Liver (tissue), 9 donors: ENCODE results near the gene STAG2. TPM values are rescaled to one million over a fixed set of nuclear protein-coding genes. Genes with fewer than 3 reads are reported as not detected.
"Not testable (repeated sequence)": the region's sequence is repeated elsewhere in the genome, so short reads cannot be mapped to it uniquely, and the experiment has no call there.

Experiments used
- DNase-seq: peaks from one replicate; pipeline ENCODE4 v3.0.0-alpha.2; 2017; ENCODE audit warnings: low spot score
- H3K27ac ChIP-seq, 2 donors: one replicate each; pipeline ENCODE4 v1.7.0; 2013; ENCODE audit warnings: inconsistent platforms in 2 of 2, low read length in 2 of 2, control low read depth in 1 of 2, low read depth in 1 of 2, mild to moderate bottlenecking in 1 of 2
- H3K27me3 ChIP-seq, 4 donors: one replicate each; pipeline versions ENCODE4 v1.6.1 to v1.7.0; 2013; ENCODE audit warnings: low read length in 3 of 4, inconsistent platforms in 1 of 4, mild to moderate bottlenecking in 1 of 4, moderate library complexity in 1 of 4; ENCODE audit not compliant: control insufficient read depth in 4 of 4, insufficient read depth in 4 of 4
- H3K36me3 ChIP-seq, 4 donors: one replicate each; pipeline versions ENCODE4 v1.6.1 to v1.7.0; 2013; ENCODE audit warnings: low read length in 3 of 4, mild to moderate bottlenecking in 3 of 4, low read depth in 1 of 4, moderate library complexity in 1 of 4; ENCODE audit not compliant: control insufficient read depth in 4 of 4, insufficient read depth in 3 of 4
- H3K4me1 ChIP-seq, 4 donors: one replicate each; pipeline versions ENCODE4 v1.6.1 to v1.7.0; 2013; ENCODE audit warnings: low read length in 3 of 4, mild to moderate bottlenecking in 3 of 4, moderate library complexity in 1 of 4; ENCODE audit not compliant: control insufficient read depth in 4 of 4, insufficient read depth in 4 of 4
- H3K4me3 ChIP-seq, 3 donors: one replicate each; pipeline versions ENCODE4 v1.6.1 to v1.7.0; 2013; ENCODE audit warnings: low read length in 3 of 3, control low read depth in 1 of 3, low read depth in 1 of 3, mild to moderate bottlenecking in 1 of 3
- H3K9ac ChIP-seq, 2 donors: one replicate each; pipeline ENCODE4 v1.7.0; 2013; ENCODE audit warnings: low read length in 2 of 2, mild to moderate bottlenecking in 2 of 2, moderate library complexity in 2 of 2, control low read depth in 1 of 2, low read depth in 1 of 2
- H3K9me3 ChIP-seq, 4 donors: one replicate each; pipeline versions ENCODE4 v1.6.1 to v1.7.0; 2013; ENCODE audit warnings: low read length in 3 of 4; ENCODE audit not compliant: control insufficient read depth in 4 of 4
- EGR1 ChIP-seq, 2 donors: IDR thresholded peaks; 2 replicates each; pipeline ENCODE4 v1.6.1; 2016 to 2018; ENCODE audit warnings: antibody characterized with exemption in 2 of 2, low read depth in 2 of 2
- FOXA1 ChIP-seq: IDR thresholded peaks from 2 replicates; pipeline ENCODE4 v1.6.1; 2016; ENCODE audit warnings: antibody characterized with exemption
- FOXA2 ChIP-seq: IDR thresholded peaks from 2 replicates; pipeline ENCODE4 v1.6.1; 2016; ENCODE audit warnings: antibody characterized with exemption
- GABPA ChIP-seq, 2 donors: IDR thresholded peaks in 1 of 2; conservative IDR thresholded peaks in 1 of 2; 2 replicates each; pipeline ENCODE4 v1.6.1; 2016; ENCODE audit warnings: antibody characterized with exemption in 2 of 2, mild to moderate bottlenecking in 1 of 2, moderate library complexity in 1 of 2
- HNF4A ChIP-seq, 2 donors: conservative IDR thresholded peaks; 2 replicates each; pipeline ENCODE4 v1.6.1; 2016; ENCODE audit warnings: antibody characterized with exemption in 2 of 2, mild to moderate bottlenecking in 2 of 2
- HNF4G ChIP-seq: IDR thresholded peaks from 2 replicates; pipeline ENCODE4 v1.6.1; 2016; ENCODE audit warnings: antibody characterized with exemption
- JUND ChIP-seq, 2 donors: IDR thresholded peaks; 2 replicates each; pipeline ENCODE4 v1.6.1; 2016; ENCODE audit warnings: antibody characterized with exemption in 2 of 2
- MAX ChIP-seq: IDR thresholded peaks from 2 replicates; pipeline ENCODE4 v1.6.1; 2016; ENCODE audit warnings: antibody characterized with exemption
- NR2F2 ChIP-seq: IDR thresholded peaks from 2 replicates; pipeline ENCODE4 v1.6.1; 2016; ENCODE audit warnings: antibody characterized with exemption
- RAD21 ChIP-seq, 2 donors: IDR thresholded peaks; 2 replicates each; pipeline ENCODE4 v1.6.1; 2016; ENCODE audit warnings: antibody characterized with exemption in 2 of 2, mild to moderate bottlenecking in 2 of 2
- REST ChIP-seq: IDR thresholded peaks from 2 replicates; pipeline ENCODE4 v1.6.1; 2016; ENCODE audit warnings: antibody characterized with exemption, mild to moderate bottlenecking
- RXRA ChIP-seq, 2 donors: IDR thresholded peaks; 2 replicates each; pipeline ENCODE4 v1.6.1; 2017 to 2018; ENCODE audit warnings: antibody characterized with exemption in 2 of 2, mild to moderate bottlenecking in 1 of 2
- SP1 ChIP-seq: IDR thresholded peaks from 2 replicates; pipeline ENCODE4 v1.6.1; 2018; ENCODE audit warnings: antibody characterized with exemption, mild to moderate bottlenecking
- YY1 ChIP-seq: IDR thresholded peaks from 2 replicates; pipeline ENCODE4 v1.6.1; 2016; ENCODE audit warnings: antibody characterized with exemption, mild to moderate bottlenecking
- WGBS: extraction: QIAGEN DNeasy Blood & Tissue Kit; methylation state at CpG from one replicate; pipeline ENCODE4 v1.1.7; 2013; 5-methylcytosine and 5-hydroxymethylcytosine counted together
- polyA plus RNA-seq, 2 donors: library from polyadenylated mRNA; stranded (reverse) in 1 of 2; unstranded in 1 of 2; fragments of 200-250 nt in 1 of 2; fragments of >200 nt in 1 of 2; fragmentation: Nextera tagmentation in 1 of 2; extraction: Ambion mirVana in 1 of 2; gene quantifications; one replicate each; pipeline versions ENCODE4 v1.2.1 to v1.2.3, GENCODE V29; 2013 to 2015
- total RNA-seq, 2 donors: library from RNA; depleted of rRNA; stranded (reverse); fragments of >200 nt; gene quantifications; one replicate each; pipeline ENCODE4 v1.2.3, GENCODE V29; 2014
- TF ChIP-seq, protein P1 (sequence below): fragments of 150-350 bp; IDR thresholded peaks from 2 replicates; pipeline ENCODE4 v1.5.1; 2017; ENCODE audit warnings: improper control_type of control experiment, low read depth, low read length; ENCODE audit not compliant: missing input control
- TF ChIP-seq, protein P2 (sequence below): IDR thresholded peaks from 2 replicates; pipeline ENCODE4 v1.6.1; 2016; ENCODE audit warnings: antibody characterized with exemption
- donor health status: healthy.
- donor health status: healthy.
- donor health status: healthy.
- donor health status: healthy.
- donor health status: healthy.

The STAG2 gene
- total and polyA plus RNA-seq, 4 donors = 9.7 to 71.0 (median 23.9) TPM

GRCh38 chrX:124127496-124127895 is 166.0 kb downstream of the STAG2 start (continued):
- TF ChIP-seq, protein P1, sequence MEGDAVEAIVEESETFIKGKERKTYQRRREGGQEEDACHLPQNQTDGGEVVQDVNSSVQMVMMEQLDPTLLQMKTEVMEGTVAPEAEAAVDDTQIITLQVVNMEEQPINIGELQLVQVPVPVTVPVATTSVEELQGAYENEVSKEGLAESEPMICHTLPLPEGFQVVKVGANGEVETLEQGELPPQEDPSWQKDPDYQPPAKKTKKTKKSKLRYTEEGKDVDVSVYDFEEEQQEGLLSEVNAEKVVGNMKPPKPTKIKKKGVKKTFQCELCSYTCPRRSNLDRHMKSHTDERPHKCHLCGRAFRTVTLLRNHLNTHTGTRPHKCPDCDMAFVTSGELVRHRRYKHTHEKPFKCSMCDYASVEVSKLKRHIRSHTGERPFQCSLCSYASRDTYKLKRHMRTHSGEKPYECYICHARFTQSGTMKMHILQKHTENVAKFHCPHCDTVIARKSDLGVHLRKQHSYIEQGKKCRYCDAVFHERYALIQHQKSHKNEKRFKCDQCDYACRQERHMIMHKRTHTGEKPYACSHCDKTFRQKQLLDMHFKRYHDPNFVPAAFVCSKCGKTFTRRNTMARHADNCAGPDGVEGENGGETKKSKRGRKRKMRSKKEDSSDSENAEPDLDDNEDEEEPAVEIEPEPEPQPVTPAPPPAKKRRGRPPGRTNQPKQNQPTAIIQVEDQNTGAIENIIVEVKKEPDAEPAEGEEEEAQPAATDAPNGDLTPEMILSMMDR = no peak
- no peak for TF ChIP-seq FOXA2
- no peak for TF ChIP-seq HNF4A (conservative IDR thresholded peaks at IDR 0.05)
- no peak for TF ChIP-seq YY1
- no peak for TF ChIP-seq MAX

- not testable (repeated sequence) for H3K27me3 ChIP-seq, H3K27ac ChIP-seq, H3K36me3 ChIP-seq, DNase-seq, H3K9me3 ChIP-seq, H3K4me1 ChIP-seq, H3K9ac ChIP-seq, H3K4me3 ChIP-seq
- 97% methylated on average over 5 of the region's 5 CpGs for WGBS
Observed at GRCh38 chrX:124132437-124132836, 170.9 kb downstream of the STAG2 start.

DNA sequence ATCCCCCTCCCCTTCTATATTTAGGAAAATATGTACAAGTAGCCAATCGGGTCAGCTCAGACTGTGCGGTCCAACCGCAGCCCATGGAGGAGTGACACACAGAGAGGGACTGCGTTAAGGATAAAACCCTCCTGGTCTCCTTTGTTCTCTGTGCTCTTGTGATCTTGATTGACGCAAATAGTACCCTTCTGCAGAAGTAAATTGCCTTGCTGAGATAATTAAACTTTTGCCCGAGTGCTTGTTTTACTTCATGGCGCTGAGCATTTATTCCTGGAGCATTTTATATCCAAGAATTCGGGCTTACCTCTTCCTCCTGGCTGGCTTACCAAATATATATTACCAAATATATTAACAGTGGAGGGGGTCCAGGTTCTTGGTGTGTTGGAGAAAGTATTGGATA is 184.2 kb downstream of the STAG2 start:
- Histone ChIP-seq H3K4me1 (no peaks in the 10 kb centered on the region), H3K27me3 (no peaks in the 10 kb centered on the region), H3K9me3 (peaks cover 0 to 13% (median 6%) of the 10 kb centered on the region in 4 donors), H3K27ac (no peak overlapping the region), H3K4me3 (no peak overlapping the region), H3K36me3 (no peaks in the 10 kb centered on the region), H3K9ac (no peak overlapping the region)
- no peak for DNase-seq
- 92% methylated on average over 8 of the region's 8 CpGs for WGBS
- TF ChIP-seq, protein P2, sequence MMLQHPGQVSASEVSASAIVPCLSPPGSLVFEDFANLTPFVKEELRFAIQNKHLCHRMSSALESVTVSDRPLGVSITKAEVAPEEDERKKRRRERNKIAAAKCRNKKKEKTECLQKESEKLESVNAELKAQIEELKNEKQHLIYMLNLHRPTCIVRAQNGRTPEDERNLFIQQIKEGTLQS = no peak
- TF ChIP-seq FOXA1 = no peak
- TF ChIP-seq YY1 = no peak
- TF ChIP-seq NR2F2 = no peak
- TF ChIP-seq GABPA (IDR thresholded peaks at IDR 0.05 in 1 of 2, conservative IDR thresholded peaks at IDR 0.05 in 1 of 2) = no peak
- TF ChIP-seq MAX = no peak
- TF ChIP-seq, protein P1 = no peak
- TF ChIP-seq RXRA (IDR thresholded peaks at IDR 0.05) = no peak
- no peak for TF ChIP-seq HNF4G
- TF ChIP-seq EGR1 (IDR thresholded peaks at IDR 0.05; ENCODE audit: low read depth in 2 of 2) = no peak
- TF ChIP-seq HNF4A (conservative IDR thresholded peaks at IDR 0.05) = no peak
- TF ChIP-seq RAD21 (IDR thresholded peaks at IDR 0.05) = no peak
- no peak for TF ChIP-seq JUND (IDR thresholded peaks at IDR 0.05)
- TF ChIP-seq REST = no peak
- no peak for TF ChIP-seq SP1
